Measurements from ENCODE around the gene TOM1L2.
A peak's percentile ranks its signal among the peaks of the same experiment; 100 is the strongest.

TOM1L2 gene

GRCh38 chr17:17845046-17845775 lies 127.0 kb downstream of the TOM1L2 start:
- DNase-seq, result no peak

GRCh38 chr17:17844500-17844899 lies 127.7 kb downstream of the TOM1L2 start:
- no peak for DNase-seq

- no peak for DNase-seq
Measured at GRCh38 chr17:17844079-17844478, 128.1 kb downstream of the TOM1L2 start.

GRCh38 chr17:17843096-17843495 lies 129.1 kb downstream of the TOM1L2 start:
- no peak for DNase-seq

- DNase-seq, result no peak
Measured at GRCh38 chr17:17842111-17842876, 129.9 kb downstream of the TOM1L2 start.

- no peak for DNase-seq
Measured at GRCh38 chr17:17841601-17842025, 130.6 kb downstream of the TOM1L2 start.

- DNase-seq, result no peak
Measured at GRCh38 chr17:17840751-17841591, 131.2 kb downstream of the TOM1L2 start.

- peak; percentile 85 to 92 for DNase-seq
Measured at GRCh38 chr17:17839791-17840707, 132.2 kb downstream of the TOM1L2 start.

GRCh38 chr17:17837966-17838962 lies 133.9 kb downstream of the TOM1L2 start:
- peak; percentile 48 to 58 for DNase-seq

- DNase-seq, result peak in 1 of 2 donors; percentile 50
Measured at GRCh38 chr17:17837380-17837821, 134.8 kb downstream of the TOM1L2 start.

GRCh38 chr17:17836818-17837379 lies 135.3 kb downstream of the TOM1L2 start, which contains the start of gene SREBF1:
Gene SREBF1, minus strand, starts transcription at chr17:17836986. Its CDS starts 169 bp downstream, at chr17:17836817.
- DNase-seq, result peak in 1 of 2 donors; percentile 57

- DNase-seq, result peak; percentile 95 to 100
Measured at GRCh38 chr17:17836250-17836817, 135.9 kb downstream of the TOM1L2 start.

- DNase-seq, result no peak
Measured at GRCh38 chr17:17835415-17836249, 136.6 kb downstream of the TOM1L2 start.

GRCh38 chr17:17834974-17835373 lies 137.2 kb downstream of the TOM1L2 start:
- no peak for DNase-seq

GRCh38 chr17:17833658-17834357 lies 138.4 kb downstream of the TOM1L2 start:
- DNase-seq, result no peak

- no peak for DNase-seq
Measured at GRCh38 chr17:17832032-17832363, 140.2 kb downstream of the TOM1L2 start.

GRCh38 chr17:17831208-17832031 lies 140.8 kb downstream of the TOM1L2 start:
- DNase-seq, result no peak

Data from inflammatory macrophage treated with lipopolysaccharide for 1 hour (primary cell).